Measurements from ENCODE around the gene SLPI.

The SLPI gene

GRCh38 chr20:45269754-45270270 is 15.4 kb upstream of the SLPI start:
- no peak for TF ChIP-seq ZFX (IDR thresholded peaks at IDR 0.05)
- no peak for TF ChIP-seq CTCF (conservative IDR thresholded peaks at IDR 0.05)
- peak overlapping the region; percentile 73; the same call in 1 of the 2 replicates for H3K27ac ChIP-seq

- peak overlapping the region; percentile 73 for H3K27ac ChIP-seq
- TF ChIP-seq CTCF (conservative IDR thresholded peaks at IDR 0.05) (no peak), ZFX (IDR thresholded peaks at IDR 0.05) (no peak)
Observed at GRCh38 chr20:45269056-45269455, 14.7 kb upstream of the SLPI start.

DNA sequence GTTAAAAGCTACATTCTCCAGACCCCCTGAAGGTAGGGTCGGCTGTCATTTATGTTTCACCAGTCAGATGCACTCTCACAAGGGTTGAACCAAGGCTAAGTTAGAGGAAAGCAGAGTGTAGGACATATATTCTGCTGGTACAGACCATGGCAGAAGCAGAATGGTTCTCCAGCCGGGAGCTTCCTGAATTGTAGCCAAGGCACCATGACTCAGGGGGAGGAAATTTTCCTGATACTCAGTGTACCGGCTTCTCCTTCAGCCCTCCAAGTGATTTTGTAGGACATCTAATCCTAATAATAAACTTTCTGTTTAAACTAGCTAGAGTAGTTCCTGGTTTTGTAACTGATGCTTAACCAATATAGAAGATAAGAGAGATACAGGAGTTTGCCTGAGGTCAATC is 14.2 kb upstream of the SLPI start:
- peak overlapping the region; percentile 73 for H3K27ac ChIP-seq
- TF ChIP-seq CTCF (conservative IDR thresholded peaks at IDR 0.05) (no peak), ZFX (IDR thresholded peaks at IDR 0.05) (no peak)

GRCh38 chr20:45266977-45267376 is 12.6 kb upstream of the SLPI start:
- TF ChIP-seq ZFX (IDR thresholded peaks at IDR 0.05): no peak
- no peak for TF ChIP-seq CTCF (conservative IDR thresholded peaks at IDR 0.05)

DNA sequence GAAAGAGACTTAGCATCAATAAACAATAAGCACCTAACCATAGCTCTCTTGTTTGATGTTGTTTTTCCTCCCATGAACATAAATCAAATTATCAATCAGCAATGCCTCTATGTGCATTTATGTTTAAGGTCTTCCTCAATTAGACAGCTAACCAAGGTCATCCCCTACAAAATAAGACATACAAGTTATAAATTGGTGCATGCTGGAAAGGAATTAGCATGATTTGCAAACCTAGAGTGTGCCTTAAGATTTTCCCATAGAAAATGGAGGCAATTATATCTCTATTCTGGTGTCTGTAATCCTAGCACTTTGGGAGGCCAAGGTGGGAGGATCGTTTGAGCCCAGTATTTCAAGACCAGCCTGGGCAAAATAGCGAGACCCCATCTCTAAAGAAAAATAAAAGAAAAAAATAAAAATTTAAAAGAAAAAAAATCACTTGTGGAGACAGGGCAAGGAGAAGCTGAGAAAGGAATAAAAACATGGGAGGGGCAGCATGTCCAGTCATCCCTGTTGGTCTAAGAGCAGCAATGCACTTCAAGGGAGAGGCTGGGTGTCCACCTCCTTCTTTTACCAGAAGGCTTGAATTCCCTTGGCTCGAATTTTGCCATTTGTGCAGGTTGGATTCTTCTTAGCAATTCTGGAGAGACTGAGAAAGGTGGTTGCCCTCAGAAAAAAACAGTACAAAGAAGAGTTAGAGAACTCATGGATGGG is 9.3 kb upstream of the SLPI start:
- TF ChIP-seq CTCF (conservative IDR thresholded peaks at IDR 0.05) (no peak), ZFX (IDR thresholded peaks at IDR 0.05) (no peak)
- no peak overlapping the region for H3K27ac ChIP-seq

More at GRCh38 chr20:45266977-45267376, 12.6 kb upstream of the SLPI start:
- H3K27ac ChIP-seq: peak overlapping the region; percentile 73; the same call in 1 of the 2 replicates

DNA sequence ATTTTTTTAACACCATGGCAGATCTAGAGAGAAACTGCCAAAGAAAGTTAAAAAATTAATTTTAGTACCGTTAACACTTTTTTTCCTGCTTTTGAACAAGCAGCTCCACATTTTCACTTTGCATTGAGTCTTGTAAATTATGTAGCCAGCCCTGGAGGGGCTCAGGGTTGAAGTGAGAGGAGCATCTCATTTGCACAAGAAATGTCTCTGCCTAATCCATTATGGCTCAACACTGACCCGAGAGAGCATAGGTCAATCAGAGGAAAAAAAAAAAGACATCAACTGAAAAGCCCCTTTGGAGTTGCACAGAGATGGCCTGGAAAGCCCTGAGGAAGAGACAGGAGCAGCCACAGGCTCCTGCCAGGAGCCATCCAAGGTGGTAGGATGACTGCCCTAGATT is 4.3 kb upstream of the SLPI start:
- TF ChIP-seq ZFX (IDR thresholded peaks at IDR 0.05): no peak
- TF ChIP-seq CTCF (conservative IDR thresholded peaks at IDR 0.05): no peak
- no peak overlapping the region for H3K27ac ChIP-seq

GRCh38 chr20:45258259-45258658 is 3.9 kb upstream of the SLPI start:
- no peak overlapping the region for H3K27ac ChIP-seq
- TF ChIP-seq CTCF (conservative IDR thresholded peaks at IDR 0.05) (no peak), ZFX (IDR thresholded peaks at IDR 0.05) (no peak)
